ENCODE data around the gene RMI2.

- TF ChIP-seq LEF1 (IDR thresholded peaks at IDR 0.05; ENCODE audit: borderline replicate concordance) (no peak), SP1 (IDR thresholded peaks at IDR 0.05) (no peak), L3MBTL2 (conservative IDR thresholded peaks at IDR 0.05) (no peak), HDGF (IDR thresholded peaks at IDR 0.05; ENCODE audit: borderline replicate concordance) (no peak), FOXK2 (IDR thresholded peaks at IDR 0.05) (no peak), SUZ12 (IDR thresholded peaks at IDR 0.05) (no peak), PKNOX1 (IDR thresholded peaks at IDR 0.05) (no peak), TARDBP (IDR thresholded peaks at IDR 0.05) (no peak), FOXM1 (IDR thresholded peaks at IDR 0.05; ENCODE audit: borderline replicate concordance) (no peak), ELF4 (IDR thresholded peaks at IDR 0.05) (no peak), NFRKB (IDR thresholded peaks at IDR 0.05) (no peak), BHLHE40 (IDR thresholded peaks at IDR 0.05; ENCODE audit: borderline replicate concordance) (no peak), ARNT (IDR thresholded peaks at IDR 0.05) (no peak), ZNF384 (IDR thresholded peaks at IDR 0.05) (no peak)
These were observed 34.2 kb downstream of the RMI2 start for GRCh38 chr16:11379420-11379819.

Measured in HEK293T (cell line).